ENCODE data around the gene TAOK1.

The TAOK1 gene

DNA sequence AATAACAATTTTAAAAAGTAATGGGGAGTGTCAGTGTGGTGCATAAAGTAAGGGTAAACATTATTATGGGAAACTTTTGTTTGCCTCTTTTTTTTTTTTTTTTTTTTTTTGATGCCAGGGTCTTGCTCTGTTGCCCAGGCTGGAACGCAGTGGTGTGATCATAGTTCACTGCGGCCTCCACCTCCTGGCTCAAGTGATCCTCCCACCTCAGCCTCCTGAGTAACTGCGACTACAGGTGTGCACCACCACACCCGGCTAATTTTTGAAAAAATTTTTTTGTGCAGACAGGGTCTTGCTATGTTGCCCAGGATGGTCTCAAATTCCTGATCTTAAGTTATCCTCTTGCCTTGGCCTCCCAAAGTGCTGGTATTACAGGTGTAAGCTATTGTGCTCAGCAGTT is 10.7 kb downstream of the TAOK1 start:
- DNase-seq (ENCODE audit: low read depth in 1 of 2, low spot score in 1 of 2) = no peak
- H3K27me3 ChIP-seq (ENCODE audit: insufficient read depth, poor library complexity, severe bottlenecking) = no peaks in the 10 kb centered on the region
- TF ChIP-seq CTCF (IDR thresholded peaks at IDR 0.05; ENCODE audit: insufficient read depth, low read length) = no peak
- no peak for TF ChIP-seq REST (IDR thresholded peaks at IDR 0.05; ENCODE audit: insufficient replicate concordance, low read depth)
- TF ChIP-seq GABPA (IDR thresholded peaks at IDR 0.05; ENCODE audit: low read depth) = no peak
- TF ChIP-seq POLR2AphosphoS5 (IDR thresholded peaks at IDR 0.05; ENCODE audit: low read depth) = no peak
- TF ChIP-seq SPI1 (IDR thresholded peaks at IDR 0.05; ENCODE audit: borderline replicate concordance, low read depth) = no peak
- H3K27ac ChIP-seq (replicated peaks) = peak overlapping the region; percentile 27; the same call in 1 of the 2 replicates
- no peak overlapping the region for H3K4me3 ChIP-seq (replicated peaks; ENCODE audit: insufficient read depth, low read length)

DNA sequence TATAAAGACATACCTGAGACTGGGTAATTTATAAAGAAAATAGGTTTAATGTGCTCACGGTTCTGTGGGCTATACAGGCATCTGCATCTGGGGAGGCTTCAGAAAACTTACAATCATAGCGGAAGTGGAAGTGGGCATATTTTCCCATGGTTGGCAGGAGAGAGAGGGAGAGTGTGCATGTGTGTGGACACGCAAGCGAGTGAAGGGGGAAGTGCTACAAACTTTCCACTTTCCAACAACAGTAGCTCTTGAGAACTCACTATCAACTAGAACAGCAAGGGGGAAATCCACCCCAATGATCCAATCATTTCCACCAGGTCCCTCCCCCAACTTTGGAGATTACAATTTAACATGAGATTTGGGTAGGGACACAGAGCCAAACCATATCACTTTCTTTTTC is 11.1 kb downstream of the TAOK1 start:
- DNase-seq (ENCODE audit: low read depth in 1 of 2, low spot score in 1 of 2) = peak; percentile 67 to 85
- Histone ChIP-seq H3K27ac (replicated peaks) (peak overlapping the region; percentile 34), H3K27me3 (ENCODE audit: insufficient read depth, poor library complexity, severe bottlenecking) (no peaks in the 10 kb centered on the region), H3K4me3 (replicated peaks; ENCODE audit: insufficient read depth, low read length) (no peak overlapping the region)
- TF ChIP-seq POLR2AphosphoS5 (IDR thresholded peaks at IDR 0.05; ENCODE audit: low read depth) (peak; percentile 57; the same call in 1 of the 2 replicates), CTCF (IDR thresholded peaks at IDR 0.05; ENCODE audit: insufficient read depth, low read length) (no peak), SPI1 (IDR thresholded peaks at IDR 0.05; ENCODE audit: borderline replicate concordance, low read depth) (peak; percentile 95)

DNA sequence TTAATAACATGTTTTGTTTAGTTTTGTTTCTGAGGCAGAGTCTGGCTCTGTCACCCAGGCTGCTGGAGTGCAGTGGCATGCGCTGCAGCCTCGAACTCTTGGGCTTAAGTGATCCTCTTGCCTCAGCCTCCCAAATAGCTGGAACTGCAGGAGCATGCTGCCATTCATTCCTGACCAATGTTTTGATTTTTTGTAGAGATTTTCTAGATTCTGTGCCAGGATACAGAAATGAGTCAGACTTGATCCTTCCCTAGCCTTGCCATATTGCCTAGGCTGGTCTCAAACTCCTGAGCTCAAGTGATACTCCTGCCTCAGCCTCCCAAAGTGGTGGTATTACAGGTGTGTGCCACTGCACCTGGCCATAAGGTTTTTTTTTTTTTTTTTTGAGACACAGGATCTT is 17.7 kb downstream of the TAOK1 start:
- no peak for TF ChIP-seq POLR2AphosphoS5 (IDR thresholded peaks at IDR 0.05; ENCODE audit: low read depth)
- no peak for TF ChIP-seq CTCF (IDR thresholded peaks at IDR 0.05; ENCODE audit: insufficient read depth, low read length)
- TF ChIP-seq GABPA (IDR thresholded peaks at IDR 0.05; ENCODE audit: low read depth) = no peak
- no peak for TF ChIP-seq REST (IDR thresholded peaks at IDR 0.05; ENCODE audit: insufficient replicate concordance, low read depth)
- no peak for TF ChIP-seq SPI1 (IDR thresholded peaks at IDR 0.05; ENCODE audit: borderline replicate concordance, low read depth)
- H3K4me3 ChIP-seq (replicated peaks; ENCODE audit: insufficient read depth, low read length) = no peak overlapping the region
- no peak overlapping the region for H3K27ac ChIP-seq (replicated peaks)
- DNase-seq (ENCODE audit: low read depth in 1 of 2, low spot score in 1 of 2) = no peak
- no peaks in the 10 kb centered on the region for H3K27me3 ChIP-seq (ENCODE audit: insufficient read depth, poor library complexity, severe bottlenecking)

DNA sequence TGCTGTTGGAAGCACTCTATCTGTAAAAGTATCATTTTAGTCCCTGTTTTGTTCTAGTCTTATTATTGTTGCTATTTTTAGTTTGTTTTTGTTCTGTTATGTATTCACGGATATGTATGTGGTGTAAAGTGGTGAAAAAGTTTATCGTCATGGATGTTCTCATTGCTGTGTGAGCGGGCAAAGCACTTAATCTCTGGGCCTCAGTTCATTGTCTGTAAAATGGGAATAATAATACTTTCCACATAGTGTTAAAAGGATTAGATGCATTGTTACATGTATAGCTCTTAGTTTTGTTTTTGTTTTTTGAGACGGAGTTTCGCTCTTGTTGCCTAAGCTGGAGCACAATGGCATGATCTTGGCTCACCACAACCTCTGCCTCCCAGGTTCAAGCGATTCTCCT is 19.8 kb downstream of the TAOK1 start:
- Histone ChIP-seq H3K27ac (replicated peaks) (no peak overlapping the region), H3K4me3 (replicated peaks; ENCODE audit: insufficient read depth, low read length) (no peak overlapping the region), H3K27me3 (ENCODE audit: insufficient read depth, poor library complexity, severe bottlenecking) (no peaks in the 10 kb centered on the region)
- DNase-seq (ENCODE audit: low read depth in 1 of 2, low spot score in 1 of 2) = no peak
- TF ChIP-seq POLR2AphosphoS5 (IDR thresholded peaks at IDR 0.05; ENCODE audit: low read depth) (no peak), GABPA (IDR thresholded peaks at IDR 0.05; ENCODE audit: low read depth) (no peak), CTCF (IDR thresholded peaks at IDR 0.05; ENCODE audit: insufficient read depth, low read length) (no peak), REST (IDR thresholded peaks at IDR 0.05; ENCODE audit: insufficient replicate concordance, low read depth) (no peak), SPI1 (IDR thresholded peaks at IDR 0.05; ENCODE audit: borderline replicate concordance, low read depth) (no peak)

Measured in HL-60 (cell line).